Subcutaneous adipose tissue (tissue), 4 donors: Measurements from ENCODE around the gene CEMIP. TPM values are rescaled to one million over a fixed set of nuclear protein-coding genes. Genes with fewer than 3 reads are reported as not detected.

Experiments
- CTCF ChIP-seq: fragments of 450-650 bp; IDR thresholded peaks from one replicate; pipeline ENCODE4 v1.5.1; 2016; ENCODE audit warnings: low read depth, mild to moderate bottlenecking, control low read depth, antibody characterized with exemption, moderate library complexity
- total RNA-seq, 4 donors: library from RNA; depleted of rRNA; stranded (reverse); fragments of >200 nt; gene quantifications; one replicate each; pipeline ENCODE4 v1.1.0, GENCODE V29; 2016

CEMIP gene
- total RNA-seq, 4 donors from 2014 or later: 0.17 TPM; not detected in 3

DNA sequence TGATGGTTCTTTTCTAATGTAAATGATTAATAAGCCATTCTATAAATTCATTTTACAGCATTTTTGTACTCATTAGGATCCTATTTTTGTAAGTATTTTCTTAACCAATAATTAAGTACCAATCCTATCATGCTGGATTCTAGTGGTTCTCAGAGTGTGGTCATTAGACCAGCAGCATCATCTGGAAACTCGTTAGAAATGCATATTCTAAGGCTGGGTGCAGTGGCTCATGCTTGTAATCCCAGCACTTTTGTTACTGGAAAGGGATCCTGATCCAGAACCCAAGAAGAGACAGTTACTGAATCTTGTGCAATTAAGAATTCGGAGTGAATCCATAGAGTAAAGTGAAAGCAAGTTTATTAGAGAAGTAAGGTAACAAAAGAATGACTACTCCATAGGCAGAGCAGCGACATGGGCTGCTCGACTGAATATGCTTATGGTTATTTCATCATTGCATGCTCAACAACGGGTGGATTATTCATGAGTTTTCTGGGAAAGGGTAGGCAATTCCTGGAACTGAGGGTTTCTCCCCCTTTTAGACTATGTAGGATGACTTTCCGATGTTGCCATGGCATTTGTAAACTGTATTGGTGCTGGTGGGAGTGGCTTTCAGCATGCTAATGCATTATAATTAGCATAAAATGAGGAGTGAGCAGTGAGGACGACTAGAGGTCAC lies 9.9 kb upstream of the CEMIP start:
- no peak for TF ChIP-seq CTCF

- no peak for TF ChIP-seq CTCF
Measured at GRCh38 chr15:80769829-80770705, 9.1 kb upstream of the CEMIP start.

DNA sequence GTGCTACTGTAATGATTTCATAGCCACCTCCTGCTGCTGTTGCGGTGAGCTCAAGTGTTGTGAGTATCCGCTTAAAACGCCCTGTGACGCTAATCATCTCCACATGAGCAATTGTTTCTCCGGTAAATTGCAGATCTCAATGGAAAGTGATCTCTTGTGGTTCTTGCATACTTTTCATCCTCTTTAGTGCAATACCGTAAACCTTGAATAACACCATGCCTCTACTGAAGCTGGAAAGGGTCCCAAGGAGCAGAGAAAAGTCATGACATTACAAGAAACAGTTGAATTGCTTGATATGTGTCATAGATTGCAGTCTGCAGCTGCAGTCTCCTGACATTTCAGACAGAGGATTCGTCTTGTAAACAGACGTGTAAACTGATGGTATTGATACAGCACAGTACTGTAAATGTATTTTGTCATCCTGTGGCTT lies 6.0 kb upstream of the CEMIP start:
- no peak for TF ChIP-seq CTCF

- no peak for TF ChIP-seq CTCF
Measured at GRCh38 chr15:80773792-80774352, 5.3 kb upstream of the CEMIP start.

DNA sequence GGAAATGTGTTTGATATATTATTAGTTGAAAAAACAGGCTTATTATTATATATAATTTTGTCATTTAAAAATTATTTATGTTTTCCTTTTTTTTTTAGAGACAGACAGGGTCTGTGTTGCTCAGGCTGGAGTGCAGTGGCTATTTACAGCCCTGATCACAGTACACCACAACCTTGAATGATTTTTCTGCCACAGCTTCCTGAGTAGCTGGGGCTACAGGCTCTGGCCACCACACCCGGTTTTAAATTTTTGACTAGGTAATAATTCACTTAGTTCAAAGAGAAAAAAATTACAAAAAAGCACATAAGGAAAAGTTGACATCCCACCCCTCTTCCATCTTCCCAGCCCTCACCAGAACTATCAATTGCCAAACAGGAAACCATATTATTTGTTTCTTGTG lies 4.7 kb upstream of the CEMIP start:
- no peak for TF ChIP-seq CTCF

DNA sequence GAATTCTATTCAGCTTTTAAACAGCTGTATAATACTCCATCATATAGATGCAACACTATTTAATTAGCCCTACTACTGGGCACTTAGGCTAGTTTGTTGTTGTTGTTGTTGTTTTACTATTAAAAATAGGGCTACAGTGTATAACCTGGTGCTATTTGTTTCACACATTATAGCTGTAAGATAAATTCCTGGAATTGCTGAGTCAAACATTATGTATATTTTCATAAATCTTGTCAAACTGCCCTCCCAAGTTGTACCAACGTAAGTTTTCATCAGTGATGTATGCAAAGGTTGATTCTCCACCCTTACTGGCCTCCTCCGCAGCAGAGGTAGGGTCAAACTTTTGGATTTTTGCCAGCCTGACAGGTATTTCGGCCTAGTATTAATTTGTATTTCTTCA lies 3.8 kb upstream of the CEMIP start:
- TF ChIP-seq CTCF: no peak

GRCh38 chr15:80776420-80777045 lies 2.6 kb upstream of the CEMIP start:
- no peak for TF ChIP-seq CTCF
